Epithelial cell of proximal tubule (primary cell): Measurements from ENCODE around the gene CIRBP. TPM values are rescaled to one million over a fixed set of nuclear protein-coding genes. Genes with fewer than 3 reads are reported as not detected.

ENCODE experiments used
- DNase-seq: peaks from one replicate; pipeline ENCODE4 v3.0.0-alpha.2; 2011; ENCODE audit warnings: low read depth
- H3K4me3 ChIP-seq: 2 replicates; pipeline ENCODE4 v1.5.1; 2011; ENCODE audit warnings: low read depth, mild to moderate bottlenecking, low read length
- CTCF ChIP-seq: conservative IDR thresholded peaks from 2 replicates; pipeline ENCODE4 v1.5.1; 2012; ENCODE audit warnings: low read depth, mild to moderate bottlenecking, low read length
- total RNA-seq: library from RNA; depleted of rRNA; stranded (reverse); fragments of >200 nt; gene quantifications from 2 replicates; pipeline ENCODE4 v1.2.3, GENCODE V29; 2015

Gene CIRBP
- total RNA-seq, 1 donor from 2014 or later: 317 TPM

- TF ChIP-seq CTCF: no peak
- H3K4me3 ChIP-seq: no peak overlapping the region
- DNase-seq: no peak
Measured at GRCh38 chr19:1227304-1228054, 41.7 kb upstream of the CIRBP start.

GRCh38 chr19:1228161-1228957 is 40.8 kb upstream of the CIRBP start:
- DNase-seq: no peak
- H3K4me3 ChIP-seq: no peak overlapping the region
- no peak for TF ChIP-seq CTCF

- H3K4me3 ChIP-seq: no peak overlapping the region
- TF ChIP-seq CTCF: no peak
- DNase-seq: no peak
Measured at GRCh38 chr19:1229056-1229923, 39.8 kb upstream of the CIRBP start.

GRCh38 chr19:1229924-1230782 is 39.0 kb upstream of the CIRBP start:
- no peak for DNase-seq
- no peak for TF ChIP-seq CTCF
- H3K4me3 ChIP-seq: no peak overlapping the region

- no peak overlapping the region for H3K4me3 ChIP-seq
- DNase-seq: no peak
- no peak for TF ChIP-seq CTCF
Measured at GRCh38 chr19:1230783-1231489, 38.2 kb upstream of the CIRBP start.
